Measurements from ENCODE around the gene GHSR. TPM values are rescaled to one million over a fixed set of nuclear protein-coding genes. Genes with fewer than 3 reads are reported as not detected.

The GHSR gene
- total and polyA plus RNA-seq, 2 of the 4 experiments (the other 2 are of a cell fraction), result not detected

GRCh38 chr3:172446198-172446597 lies 2.1 kb downstream of the GHSR start:
- no peak overlapping the region for H3K9ac ChIP-seq (ENCODE audit: low read depth, low read length)
- no peak overlapping the region for H2BK120ac ChIP-seq (ENCODE audit: low read depth, low read length)
- H3K9me3 ChIP-seq (ENCODE audit: control insufficient read depth, insufficient read depth, low read length), result peaks cover 17% of the 10 kb centered on the region
- H3K4me1 ChIP-seq (ENCODE audit: control insufficient read depth, insufficient read depth, low read length), result no peaks in the 10 kb centered on the region
- ATAC-seq (ENCODE audit: low read depth), result no peak
- H3K4me2 ChIP-seq (ENCODE audit: low read depth, low read length), result no peak overlapping the region
- ChIA-PET POLR2A (ENCODE audit: unreplicated experiment) (no interaction called here), CTCF (no interaction called here)
- H3K27me3 ChIP-seq (ENCODE audit: control insufficient read depth, insufficient read depth, low read length), result peaks cover 51% of the 10 kb centered on the region
- DNase-seq, result no peak
- H4K8ac ChIP-seq (ENCODE audit: low read depth in 2 of 2, low read length in 2 of 2), result no peak overlapping the region
- no peak overlapping the region for H3K4ac ChIP-seq (ENCODE audit: low read depth, low read length)
- no TSS peak for BruUV-seq (replicated peaks)
- no peak overlapping the region for H4K91ac ChIP-seq (ENCODE audit: insufficient read depth, low read depth, low read length)
- H4K5ac ChIP-seq (ENCODE audit: low read depth, low read length), result no peak overlapping the region
- H3K36me3 ChIP-seq (ENCODE audit: control insufficient read depth, insufficient read depth, low read length), result no peaks in the 10 kb centered on the region
- no peaks in the 10 kb centered on the region for H3K79me1 ChIP-seq (ENCODE audit: low read depth in 1 of 2, low read length in 2 of 2)
- H3K56ac ChIP-seq (ENCODE audit: extremely low read depth, insufficient read depth, low read length), result no peak overlapping the region
- TF ChIP-seq MAZ (IDR thresholded peaks at IDR 0.05; ENCODE audit: borderline replicate concordance, low read depth, low read length), result no peak
- no peak for TF ChIP-seq CHD1 (IDR thresholded peaks at IDR 0.05; ENCODE audit: low read depth, low read length)
- no peak for TF ChIP-seq MAFK (IDR thresholded peaks at IDR 0.05; ENCODE audit: low read depth, low read length)
- no peak for TF ChIP-seq FOS (IDR thresholded peaks at IDR 0.05; ENCODE audit: low read depth, low read length)
- no peak for TF ChIP-seq ELK1 (IDR thresholded peaks at IDR 0.05; ENCODE audit: borderline replicate concordance, low read depth, low read length)
- no peak for TF ChIP-seq CTCF (conservative IDR thresholded peaks at IDR 0.05; ENCODE audit: low read depth, low read length)
- TF ChIP-seq BHLHE40 (IDR thresholded peaks at IDR 0.05; ENCODE audit: low read depth, low read length), result no peak
- H2BK5ac ChIP-seq (ENCODE audit: low read depth, low read length, poor library complexity, severe bottlenecking), result no peak overlapping the region
- intact Hi-C loops (cut with micrococcal nuclease), result no loop called here
- no peak overlapping the region for H2AFZ ChIP-seq (replicated peaks; ENCODE audit: low read length, poor library complexity)
- no peak overlapping the region for H2BK15ac ChIP-seq (ENCODE audit: low read depth, low read length)
- no peak overlapping the region for H3K4me3 ChIP-seq (ENCODE audit: insufficient read depth, low read depth, low read length)
- no peak overlapping the region for H3K18ac ChIP-seq (ENCODE audit: low read depth, low read length)
- no CpG with 5 or more reads among the region's 3 CpGs for WGBS, 2 experiments (ENCODE audit: extremely low coverage in 2 of 2, insufficient read length in 1 of 2)
- H3K23ac ChIP-seq (ENCODE audit: low read depth, low read length), result no peak overlapping the region
- no peak overlapping the region for H2AK9ac ChIP-seq (replicated peaks; ENCODE audit: low read depth, low read length, poor library complexity)
- dilution Hi-C loops (cut with HindIII; ENCODE audit: low sequenced_read_pairs, unreplicated experiment), result no loop called here
- in situ Hi-C loops (cut with MboI; ENCODE audit: low sequenced_read_pairs), result no loop called here
- no peak overlapping the region for H3K14ac ChIP-seq (replicated peaks; ENCODE audit: low read depth, low read length)
- H3K27ac ChIP-seq (ENCODE audit: insufficient read depth, low read length), result no peak overlapping the region
- no peaks in the 10 kb centered on the region for H3K9me1 ChIP-seq (ENCODE audit: insufficient read depth, low read length)
- H2BK20ac ChIP-seq (ENCODE audit: low read depth, low read length), result no peak overlapping the region
- H4K20me1 ChIP-seq (ENCODE audit: insufficient read depth, low read length), result peaks cover 3% of the 10 kb centered on the region; the same call in 1 of the 2 replicates
- no peak overlapping the region for H2AK5ac ChIP-seq (ENCODE audit: low read depth, low read length)
